ENCODE data around the gene CNTN4.
A peak's percentile ranks its signal among the peaks of the same experiment; 100 is the strongest.

The CNTN4 gene

DNA sequence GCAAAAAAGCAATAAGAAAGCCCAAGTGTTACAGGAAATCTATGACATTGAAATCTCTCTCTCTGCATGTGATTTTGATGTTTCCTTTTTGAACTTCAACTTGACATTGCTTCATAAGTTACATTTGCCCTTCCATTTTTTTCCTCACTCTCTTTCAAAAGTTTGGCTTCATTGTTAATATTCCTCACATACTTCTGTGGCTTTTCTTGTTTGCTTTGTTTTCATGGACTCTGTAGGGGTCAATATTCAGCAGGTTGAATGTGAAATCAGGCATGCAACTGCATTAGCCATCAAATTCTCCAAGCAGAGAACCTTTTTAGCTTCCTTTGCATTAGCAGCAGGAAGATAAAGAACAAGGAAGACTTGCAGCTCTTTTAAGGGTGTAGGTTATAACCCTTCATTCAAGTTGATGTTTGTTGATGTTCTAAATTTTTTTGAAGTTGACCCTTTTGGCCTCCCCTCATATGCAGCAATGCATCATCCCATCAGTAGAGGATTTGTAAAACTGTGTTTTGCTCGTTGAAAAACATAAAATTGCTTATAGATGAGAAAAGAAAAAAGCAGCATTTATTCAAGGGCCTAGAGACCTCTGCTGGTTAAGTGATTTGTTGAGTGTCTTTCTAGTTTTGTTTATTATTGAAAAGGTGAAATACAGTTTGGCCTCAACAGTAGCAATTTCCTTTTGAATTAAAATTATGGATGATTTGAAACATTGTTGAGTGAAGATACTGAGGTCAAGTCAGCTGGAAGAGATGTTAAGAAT, 800.1 kb downstream of the CNTN4 start:
- no peak overlapping the region for H3K9ac ChIP-seq (ENCODE audit: low read length)
- H2BK15ac ChIP-seq (ENCODE audit: low read depth, poor library complexity, severe bottlenecking): no peak overlapping the region
- no peak overlapping the region for H2BK5ac ChIP-seq (ENCODE audit: low read depth, low read length, poor library complexity, severe bottlenecking)
- no peak overlapping the region for H3K14ac ChIP-seq (ENCODE audit: low read length in 2 of 2)
- H3K36me3 ChIP-seq (ENCODE audit: control insufficient read depth in 1 of 2, insufficient read depth in 2 of 2, low read depth in 1 of 2, low read length in 2 of 2): no peaks in the 10 kb centered on the region
- no peaks in the 10 kb centered on the region for H3K9me3 ChIP-seq (ENCODE audit: control insufficient read depth, low read length)
- no peaks in the 10 kb centered on the region for H3K4me1 ChIP-seq (ENCODE audit: control insufficient read depth, insufficient read depth, low read depth, low read length)
- no peak overlapping the region for H4K91ac ChIP-seq (ENCODE audit: low read length)
- no peaks in the 10 kb centered on the region for H3K27me3 ChIP-seq (ENCODE audit: control insufficient read depth in 1 of 2, insufficient read depth in 1 of 2, low read length in 2 of 2)
- no peak overlapping the region for H3K4me2 ChIP-seq (ENCODE audit: low read length, poor library complexity, severe bottlenecking)
- no peak overlapping the region for H2AFZ ChIP-seq (ENCODE audit: low read depth, low read length)
- H3K79me1 ChIP-seq (replicated peaks; ENCODE audit: low read length, poor library complexity, severe bottlenecking): no peaks in the 10 kb centered on the region
- no peak overlapping the region for H3K23ac ChIP-seq (ENCODE audit: low read length in 2 of 2)
- no peak overlapping the region for H4K8ac ChIP-seq (ENCODE audit: low read length)
- WGBS: 6% methylated on average over 1 of the region's 1 CpG
- no peak overlapping the region for H2BK120ac ChIP-seq (ENCODE audit: low read depth, low read length)
- H3K18ac ChIP-seq (ENCODE audit: low read depth in 1 of 2, low read length in 2 of 2): no peak overlapping the region
- H2AK5ac ChIP-seq (ENCODE audit: low read length, severe bottlenecking): no peak overlapping the region
- H3K4me3 ChIP-seq (ENCODE audit: insufficient read depth in 1 of 2, low read depth in 1 of 2, low read length in 2 of 2): no peak overlapping the region
- H3K27ac ChIP-seq (ENCODE audit: low read length, poor library complexity, severe bottlenecking): no peak overlapping the region
- no peak overlapping the region for H3K4ac ChIP-seq (ENCODE audit: low read depth in 1 of 2, low read length in 2 of 2)
- peak; percentile 6 for DNase-seq
- no peak overlapping the region for H2BK12ac ChIP-seq (ENCODE audit: low read length in 2 of 2)

DNA sequence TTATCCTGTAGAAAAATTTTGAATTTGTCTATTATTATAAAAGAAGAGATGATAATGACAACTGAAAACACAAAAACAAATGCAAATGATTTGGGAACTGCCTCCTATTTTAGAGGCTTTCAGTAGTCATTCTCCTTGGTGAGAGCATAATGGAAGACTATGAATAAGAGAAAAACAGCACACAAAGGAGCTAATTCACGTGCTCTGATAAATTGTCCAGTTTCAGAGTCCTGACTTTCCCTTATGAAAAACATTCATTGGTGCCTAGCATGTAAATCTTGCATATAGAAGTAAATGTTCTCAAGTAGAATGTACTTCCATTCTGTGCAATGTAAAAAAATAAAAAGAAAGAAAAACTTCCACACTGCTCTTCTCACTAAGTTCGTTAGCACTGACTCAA, 805.4 kb downstream of the CNTN4 start:
- H2BK5ac ChIP-seq (ENCODE audit: low read depth, low read length, poor library complexity, severe bottlenecking): no peak overlapping the region
- 78% methylated on average over 1 of the region's 2 CpGs for WGBS
- no peak for DNase-seq
- no peak overlapping the region for H3K14ac ChIP-seq (ENCODE audit: low read length in 2 of 2)
- H3K9ac ChIP-seq (ENCODE audit: low read length): no peak overlapping the region
- H3K18ac ChIP-seq (ENCODE audit: low read depth in 1 of 2, low read length in 2 of 2): no peak overlapping the region
- no peaks in the 10 kb centered on the region for H3K4me1 ChIP-seq (ENCODE audit: control insufficient read depth, insufficient read depth, low read depth, low read length)
- H3K79me1 ChIP-seq (replicated peaks; ENCODE audit: low read length, poor library complexity, severe bottlenecking): no peaks in the 10 kb centered on the region
- no peak overlapping the region for H2AFZ ChIP-seq (ENCODE audit: low read depth, low read length)
- H3K23ac ChIP-seq (ENCODE audit: low read length in 2 of 2): no peak overlapping the region
- H3K4me2 ChIP-seq (ENCODE audit: low read length, poor library complexity, severe bottlenecking): no peak overlapping the region
- no peak overlapping the region for H2BK12ac ChIP-seq (ENCODE audit: low read length in 2 of 2)
- H4K8ac ChIP-seq (ENCODE audit: low read length): no peak overlapping the region
- H3K9me3 ChIP-seq (ENCODE audit: control insufficient read depth, low read length): no peaks in the 10 kb centered on the region
- no peak overlapping the region for H3K4ac ChIP-seq (ENCODE audit: low read depth in 1 of 2, low read length in 2 of 2)
- no peak overlapping the region for H3K27ac ChIP-seq (ENCODE audit: low read length, poor library complexity, severe bottlenecking)
- H4K91ac ChIP-seq (ENCODE audit: low read length): no peak overlapping the region
- no peak overlapping the region for H2AK5ac ChIP-seq (ENCODE audit: low read length, severe bottlenecking)
- H3K4me3 ChIP-seq (ENCODE audit: insufficient read depth in 1 of 2, low read depth in 1 of 2, low read length in 2 of 2): no peak overlapping the region
- no peaks in the 10 kb centered on the region for H3K36me3 ChIP-seq (ENCODE audit: control insufficient read depth in 1 of 2, insufficient read depth in 2 of 2, low read depth in 1 of 2, low read length in 2 of 2)
- H2BK15ac ChIP-seq (ENCODE audit: low read depth, poor library complexity, severe bottlenecking): no peak overlapping the region
- H3K27me3 ChIP-seq (ENCODE audit: control insufficient read depth in 1 of 2, insufficient read depth in 1 of 2, low read length in 2 of 2): no peaks in the 10 kb centered on the region
- H2BK120ac ChIP-seq (ENCODE audit: low read depth, low read length): no peak overlapping the region

DNA sequence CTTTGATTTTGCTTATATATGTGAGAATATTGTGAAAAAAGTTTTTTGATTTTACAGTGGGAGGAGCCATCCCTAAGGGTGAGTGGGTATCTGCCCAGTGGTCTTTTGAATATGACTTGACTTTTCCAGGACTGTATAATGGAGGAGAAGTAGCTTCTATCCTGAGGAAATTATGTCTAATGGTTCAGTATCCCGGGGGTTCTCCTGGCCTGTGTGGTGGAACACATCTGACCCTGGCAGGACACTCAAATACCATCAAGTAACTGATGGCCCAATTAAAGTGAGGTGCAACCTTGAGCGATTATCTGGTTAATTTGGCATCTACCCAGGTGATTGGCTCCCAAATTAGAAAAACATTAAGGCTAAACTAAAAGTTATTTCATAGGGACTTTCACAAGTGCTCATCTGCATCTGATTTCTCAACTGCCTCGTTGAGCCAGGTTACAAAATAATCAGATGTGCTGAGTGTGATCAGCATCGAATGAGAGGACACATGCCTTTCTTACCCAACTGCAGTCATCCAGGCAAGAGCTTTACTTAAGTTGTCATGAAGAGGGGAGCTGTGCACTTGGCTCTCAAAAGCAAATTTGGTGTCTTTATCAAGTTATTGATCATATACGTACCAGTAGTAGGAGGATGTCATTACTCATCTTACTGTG, 810.2 kb downstream of the CNTN4 start:
- H4K8ac ChIP-seq (ENCODE audit: low read length): no peak overlapping the region
- H3K4me1 ChIP-seq (ENCODE audit: control insufficient read depth, insufficient read depth, low read depth, low read length): no peaks in the 10 kb centered on the region
- no peak overlapping the region for H2AK5ac ChIP-seq (ENCODE audit: low read length, severe bottlenecking)
- no peak overlapping the region for H2AFZ ChIP-seq (ENCODE audit: low read depth, low read length)
- no peak overlapping the region for H3K4me2 ChIP-seq (ENCODE audit: low read length, poor library complexity, severe bottlenecking)
- H2BK120ac ChIP-seq (ENCODE audit: low read depth, low read length): no peak overlapping the region
- no peak overlapping the region for H2BK15ac ChIP-seq (ENCODE audit: low read depth, poor library complexity, severe bottlenecking)
- no peak overlapping the region for H3K4ac ChIP-seq (ENCODE audit: low read depth in 1 of 2, low read length in 2 of 2)
- no peak overlapping the region for H4K91ac ChIP-seq (ENCODE audit: low read length)
- H2BK12ac ChIP-seq (ENCODE audit: low read length in 2 of 2): no peak overlapping the region
- H3K18ac ChIP-seq (ENCODE audit: low read depth in 1 of 2, low read length in 2 of 2): no peak overlapping the region
- H3K4me3 ChIP-seq (ENCODE audit: insufficient read depth in 1 of 2, low read depth in 1 of 2, low read length in 2 of 2): no peak overlapping the region
- H3K27ac ChIP-seq (ENCODE audit: low read length, poor library complexity, severe bottlenecking): no peak overlapping the region
- no peaks in the 10 kb centered on the region for H3K9me3 ChIP-seq (ENCODE audit: control insufficient read depth, low read length)
- no peaks in the 10 kb centered on the region for H3K27me3 ChIP-seq (ENCODE audit: control insufficient read depth in 1 of 2, insufficient read depth in 1 of 2, low read length in 2 of 2)
- WGBS: 94% methylated on average over 4 of the region's 5 CpGs
- no peak overlapping the region for H3K23ac ChIP-seq (ENCODE audit: low read length in 2 of 2)
- no peaks in the 10 kb centered on the region for H3K36me3 ChIP-seq (ENCODE audit: control insufficient read depth in 1 of 2, insufficient read depth in 2 of 2, low read depth in 1 of 2, low read length in 2 of 2)
- H2BK5ac ChIP-seq (ENCODE audit: low read depth, low read length, poor library complexity, severe bottlenecking): no peak overlapping the region
- no peaks in the 10 kb centered on the region for H3K79me1 ChIP-seq (replicated peaks; ENCODE audit: low read length, poor library complexity, severe bottlenecking)
- no peak overlapping the region for H3K9ac ChIP-seq (ENCODE audit: low read length)
- no peak for DNase-seq
- H3K14ac ChIP-seq (ENCODE audit: low read length in 2 of 2): no peak overlapping the region

DNA sequence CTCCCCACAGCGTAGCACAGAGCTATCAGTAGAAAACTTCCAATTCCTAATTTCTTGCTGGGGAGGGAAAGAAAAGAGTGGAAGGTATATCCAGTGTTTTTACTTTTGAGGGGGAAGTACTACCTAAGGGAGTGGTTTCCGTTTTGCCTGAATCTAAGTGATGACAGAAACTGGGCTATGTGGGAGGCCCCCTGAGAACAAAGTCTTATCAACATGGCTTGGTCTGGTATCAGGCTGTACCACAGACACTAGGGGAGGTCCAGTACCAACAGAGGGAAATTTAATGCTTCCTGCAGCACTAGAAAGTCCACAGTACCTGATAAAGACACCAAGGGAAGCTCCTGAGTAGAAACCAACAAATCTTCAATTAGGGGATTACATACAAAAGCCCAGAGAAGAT, 812.3 kb downstream of the CNTN4 start:
- no peak for DNase-seq
- Histone ChIP-seq H2AK5ac (ENCODE audit: low read length, severe bottlenecking) (no peak overlapping the region), H3K36me3 (ENCODE audit: control insufficient read depth in 1 of 2, insufficient read depth in 2 of 2, low read depth in 1 of 2, low read length in 2 of 2) (no peaks in the 10 kb centered on the region), H3K27me3 (ENCODE audit: control insufficient read depth in 1 of 2, insufficient read depth in 1 of 2, low read length in 2 of 2) (no peaks in the 10 kb centered on the region), H3K4me2 (ENCODE audit: low read length, poor library complexity, severe bottlenecking) (no peak overlapping the region), H2BK5ac (ENCODE audit: low read depth, low read length, poor library complexity, severe bottlenecking) (no peak overlapping the region), H3K14ac (ENCODE audit: low read length in 2 of 2) (no peak overlapping the region), H2BK12ac (ENCODE audit: low read length in 2 of 2) (no peak overlapping the region), H3K4ac (ENCODE audit: low read depth in 1 of 2, low read length in 2 of 2) (no peak overlapping the region), H2AFZ (ENCODE audit: low read depth, low read length) (no peak overlapping the region), H3K9ac (ENCODE audit: low read length) (no peak overlapping the region), H4K8ac (ENCODE audit: low read length) (no peak overlapping the region), H3K4me3 (ENCODE audit: insufficient read depth in 1 of 2, low read depth in 1 of 2, low read length in 2 of 2) (no peak overlapping the region), H2BK15ac (ENCODE audit: low read depth, poor library complexity, severe bottlenecking) (no peak overlapping the region), H4K91ac (ENCODE audit: low read length) (no peak overlapping the region), H3K79me1 (replicated peaks; ENCODE audit: low read length, poor library complexity, severe bottlenecking) (no peaks in the 10 kb centered on the region), H2BK120ac (ENCODE audit: low read depth, low read length) (no peak overlapping the region), H3K27ac (ENCODE audit: low read length, poor library complexity, severe bottlenecking) (no peak overlapping the region), H3K18ac (ENCODE audit: low read depth in 1 of 2, low read length in 2 of 2) (no peak overlapping the region), H3K4me1 (ENCODE audit: control insufficient read depth, insufficient read depth, low read depth, low read length) (no peaks in the 10 kb centered on the region), H3K9me3 (ENCODE audit: control insufficient read depth, low read length) (no peaks in the 10 kb centered on the region), H3K23ac (ENCODE audit: low read length in 2 of 2) (no peak overlapping the region)
- 80% methylated on average over 1 of the region's 2 CpGs for WGBS
